ENCODE results near the gene KLHL29. TPM values are rescaled to one million over a fixed set of nuclear protein-coding genes. Genes with fewer than 3 reads are reported as not detected.

The KLHL29 gene
- total and polyA plus RNA-seq, 2 donors (not counting 3 experiments of a cell fraction or from before 2014, with no cell fraction given), result 4.6 to 12.7 TPM

- ChIA-PET POLR2A (no interaction called here), CTCF (interaction anchor here (1.3 kb wide), 1 partner anchor 84 kb away, joined by 3 read pairs; no protein-coding TSS in a partner anchor)
- intact Hi-C loops (cut with micrococcal nuclease), result no loop called here
These were observed 97.6 kb downstream of the KLHL29 start for GRCh38 chr2:23482607-23483006.

More at GRCh38 chr2:23482607-23483006, 97.6 kb downstream of the KLHL29 start:
- H3K79me2 ChIP-seq (ENCODE audit: control insufficient read depth, insufficient read depth, low read length), result no peaks in the 10 kb centered on the region
- BruUV-seq (replicated peaks), result no TSS peak
- dilution Hi-C loops (cut with MboI; ENCODE audit: extremely low pct_ligation_motif_present, low sequenced_read_pairs), result no loop called here
- no peak overlapping the region for H3K4me3 ChIP-seq (replicated peaks in 1 of 3; ENCODE audit: insufficient read depth in 1 of 3, low read depth in 1 of 3, low read length in 3 of 3)
- H4K20me1 ChIP-seq (replicated peaks; ENCODE audit: control insufficient read depth, extremely low read depth, insufficient read depth, low read length), result no peaks in the 10 kb centered on the region
- no peak for FAIRE-seq
- no peaks in the 10 kb centered on the region for H3K4me1 ChIP-seq (ENCODE audit: control insufficient read depth, extremely low read depth, insufficient read depth, low read length)
- no peaks in the 10 kb centered on the region for H3K36me3 ChIP-seq (ENCODE audit: control insufficient read depth in 2 of 2, extremely low read depth in 1 of 2, insufficient read depth in 2 of 2, low read length in 2 of 2)
- H3K27ac ChIP-seq (ENCODE audit: insufficient read depth, low read depth, low read length), result no peak overlapping the region
- H3K4me2 ChIP-seq (ENCODE audit: insufficient read depth, low read length), result no peak overlapping the region
- no peaks in the 10 kb centered on the region for H3K9me3 ChIP-seq (replicated peaks; ENCODE audit: control insufficient read depth, insufficient read depth, low read length)
- no peak overlapping the region for H2AFZ ChIP-seq (ENCODE audit: low read depth, low read length)
- no peak overlapping the region for H3K9ac ChIP-seq (replicated peaks; ENCODE audit: extremely low read depth, insufficient read depth, low read length)
- no peak for TF ChIP-seq POLR2AphosphoS5 (IDR thresholded peaks at IDR 0.05; ENCODE audit: insufficient read depth, low read depth, low read length)
- TF ChIP-seq POLR2A (IDR thresholded peaks at IDR 0.05; ENCODE audit: low read depth, low read length), result no peak
- no peak for TF ChIP-seq CTCF (IDR thresholded peaks at IDR 0.05; ENCODE audit: extremely low read depth in 1 of 2, insufficient read depth in 1 of 2, low read depth in 1 of 2, low read length in 2 of 2)
- TF ChIP-seq JUN (IDR thresholded peaks at IDR 0.05; ENCODE audit: borderline replicate concordance, insufficient read depth, insufficient read length, low read depth), result no peak
- TF ChIP-seq GATA2 (IDR thresholded peaks at IDR 0.05; ENCODE audit: insufficient read depth, insufficient read length, low read depth, low read length), result no peak
- no peak for TF ChIP-seq EZH2 (IDR thresholded peaks at IDR 0.05; ENCODE audit: borderline replicate concordance, low read depth, low read length, severe bottlenecking)
- no peak for TF ChIP-seq MYC (IDR thresholded peaks at IDR 0.05; ENCODE audit: low read depth, low read length)
- no peaks in the 10 kb centered on the region for H3K9me1 ChIP-seq (replicated peaks; ENCODE audit: control insufficient read depth, extremely low read depth, insufficient read depth, low read length)
- no peak for DNase-seq (ENCODE audit: low read depth, low spot score)
- no peaks in the 10 kb centered on the region for H3K27me3 ChIP-seq (ENCODE audit: control insufficient read depth in 2 of 2, insufficient read depth in 2 of 2, low read length in 2 of 2)

Measured in endothelial cell of umbilical vein (primary cell).